Thymus (tissue), 11 donors: Measurements from ENCODE around the gene PLA2G7. TPM values are rescaled to one million over a fixed set of nuclear protein-coding genes. Genes with fewer than 3 reads are reported as not detected.

Experiments
- DNase-seq, 9 donors: peaks; one replicate each; pipeline ENCODE4 v3.0.0-alpha.2; 2013; ENCODE audit warnings: low spot score in 9 of 9, low read depth in 6 of 9, missing footprints in 1 of 9
- H3K27ac ChIP-seq, 2 donors: one replicate each; pipeline ENCODE4 v1.5.1; 2013; ENCODE audit warnings: control low read depth in 1 of 2, low read depth in 1 of 2, low read length in 1 of 2, mild to moderate bottlenecking in 1 of 2, moderate library complexity in 1 of 2
- H3K27me3 ChIP-seq, 2 donors: one replicate each; pipeline ENCODE4 v1.5.1; 2013; ENCODE audit warnings: low read length in 1 of 2; ENCODE audit not compliant: control insufficient read depth in 2 of 2, insufficient read depth in 1 of 2
- H3K36me3 ChIP-seq, 2 donors: one replicate each; pipeline ENCODE4 v1.5.1; 2013; ENCODE audit warnings: low read length in 1 of 2, mild to moderate bottlenecking in 1 of 2, moderate library complexity in 1 of 2; ENCODE audit not compliant: control insufficient read depth in 2 of 2, insufficient read depth in 2 of 2
- H3K4me1 ChIP-seq, 2 donors: one replicate each; pipeline ENCODE4 v1.5.1; 2013; ENCODE audit warnings: low read length in 2 of 2; ENCODE audit not compliant: control insufficient read depth in 2 of 2, insufficient read depth in 2 of 2
- H3K4me3 ChIP-seq, 2 donors: one replicate each; pipeline ENCODE4 v1.5.1; 2013; ENCODE audit warnings: low read length in 2 of 2, control low read depth in 1 of 2, mild to moderate bottlenecking in 1 of 2
- H3K9me3 ChIP-seq, 2 donors: one replicate each; pipeline ENCODE4 v1.5.1; 2013; ENCODE audit warnings: low read length in 1 of 2, mild to moderate bottlenecking in 1 of 2; ENCODE audit not compliant: control insufficient read depth in 2 of 2, insufficient read depth in 1 of 2
- WGBS: extraction: QIAGEN DNeasy Blood & Tissue Kit; methylation state at CpG from one replicate; pipeline ENCODE4 v1.1.7; 2013; 5-methylcytosine and 5-hydroxymethylcytosine counted together
- polyA plus RNA-seq: library from polyadenylated mRNA; stranded (reverse); fragments of 200-250 nt; gene quantifications from one replicate; pipeline ENCODE4 v1.2.3, GENCODE V29; 2013
- total RNA-seq: library from RNA; stranded (reverse); fragments of 120-200 nt; gene quantifications from one replicate; pipeline ENCODE4 v1.2.4, GENCODE V29; 2013
- donor health status: healthy.

Gene PLA2G7
- total and polyA plus RNA-seq, 2 donors: 9.3 to 26.1 TPM

- DNase-seq: no peak
- 98% methylated on average over 1 of the region's 1 CpG for WGBS
- Histone ChIP-seq H3K27ac (no peak overlapping the region), H3K4me3 (no peak overlapping the region), H3K36me3 (no peaks in the 10 kb centered on the region), H3K27me3 (no peaks in the 10 kb centered on the region), H3K9me3 (no peaks in the 10 kb centered on the region), H3K4me1 (no peaks in the 10 kb centered on the region)
These were observed 23.7 kb downstream of the PLA2G7 start for GRCh38 chr6:46711491-46711890.

GRCh38 chr6:46706464-46706863, 28.7 kb downstream of the PLA2G7 start:
- WGBS: 87% methylated on average over 2 of the region's 2 CpGs
- no peaks in the 10 kb centered on the region for H3K27me3 ChIP-seq
- H3K27ac ChIP-seq: no peak overlapping the region
- H3K4me3 ChIP-seq: no peak overlapping the region
- H3K36me3 ChIP-seq: no peaks in the 10 kb centered on the region
- no peak for DNase-seq
- no peaks in the 10 kb centered on the region for H3K9me3 ChIP-seq
- no peaks in the 10 kb centered on the region for H3K4me1 ChIP-seq

GRCh38 chr6:46704562-46704961, 30.6 kb downstream of the PLA2G7 start:
- WGBS: 5% methylated on average over 3 of the region's 3 CpGs
- no peak overlapping the region for H3K4me3 ChIP-seq
- no peaks in the 10 kb centered on the region for H3K4me1 ChIP-seq
- DNase-seq: peak in 3 of 9 donors; percentile 0 to 15 (median 0)
- no peaks in the 10 kb centered on the region for H3K36me3 ChIP-seq
- no peaks in the 10 kb centered on the region for H3K9me3 ChIP-seq
- H3K27ac ChIP-seq: no peak overlapping the region
- H3K27me3 ChIP-seq: no peaks in the 10 kb centered on the region

- no peak for DNase-seq
- no peak overlapping the region for H3K27ac ChIP-seq
- H3K9me3 ChIP-seq: no peaks in the 10 kb centered on the region
- H3K4me1 ChIP-seq: no peaks in the 10 kb centered on the region
- no peaks in the 10 kb centered on the region for H3K27me3 ChIP-seq
- H3K4me3 ChIP-seq: no peak overlapping the region
- H3K36me3 ChIP-seq: no peaks in the 10 kb centered on the region
- WGBS: 86% methylated on average over 1 of the region's 1 CpG
These were observed 35.2 kb downstream of the PLA2G7 start for GRCh38 chr6:46699970-46700369.

- no peaks in the 10 kb centered on the region for H3K27me3 ChIP-seq
- H3K27ac ChIP-seq: no peak overlapping the region
- DNase-seq: no peak
- WGBS: 87% methylated on average over 1 of the region's 1 CpG
- no peaks in the 10 kb centered on the region for H3K36me3 ChIP-seq
- no peak overlapping the region for H3K4me3 ChIP-seq
- H3K4me1 ChIP-seq: no peaks in the 10 kb centered on the region
- peaks cover 0 to 9% of the 10 kb centered on the region in 2 donors for H3K9me3 ChIP-seq
These were observed 44.2 kb downstream of the PLA2G7 start for GRCh38 chr6:46690911-46691451.

GRCh38 chr6:46690141-46690755, 44.9 kb downstream of the PLA2G7 start:
- 96% methylated on average over 2 of the region's 2 CpGs for WGBS
- no peak overlapping the region for H3K4me3 ChIP-seq
- H3K36me3 ChIP-seq: no peaks in the 10 kb centered on the region
- no peak for DNase-seq
- H3K27me3 ChIP-seq: no peaks in the 10 kb centered on the region
- H3K9me3 ChIP-seq: peaks cover 0 to 9% of the 10 kb centered on the region in 2 donors
- H3K27ac ChIP-seq: no peak overlapping the region
- H3K4me1 ChIP-seq: no peaks in the 10 kb centered on the region

GRCh38 chr6:46689657-46690056, 45.5 kb downstream of the PLA2G7 start:
- WGBS: 95% methylated on average over 3 of the region's 3 CpGs
- Histone ChIP-seq H3K27me3 (no peaks in the 10 kb centered on the region), H3K4me3 (no peak overlapping the region), H3K36me3 (no peaks in the 10 kb centered on the region), H3K4me1 (no peaks in the 10 kb centered on the region), H3K9me3 (peaks cover 0 to 9% of the 10 kb centered on the region in 2 donors), H3K27ac (no peak overlapping the region)
- no peak for DNase-seq

- no peaks in the 10 kb centered on the region for H3K27me3 ChIP-seq
- DNase-seq: no peak
- 97% methylated on average over 13 of the region's 13 CpGs for WGBS
- H3K4me3 ChIP-seq: no peak overlapping the region
- H3K27ac ChIP-seq: no peak overlapping the region
- H3K9me3 ChIP-seq: peaks cover 0 to 9% of the 10 kb centered on the region in 2 donors
- no peaks in the 10 kb centered on the region for H3K4me1 ChIP-seq
- H3K36me3 ChIP-seq: no peaks in the 10 kb centered on the region
These were observed 46.2 kb downstream of the PLA2G7 start for GRCh38 chr6:46688966-46689335.

- WGBS: 96% methylated on average over 85 of the region's 85 CpGs
- no peak for DNase-seq
- peaks cover 0 to 9% of the 10 kb centered on the region in 2 donors for H3K9me3 ChIP-seq
- no peak overlapping the region for H3K27ac ChIP-seq
- H3K4me3 ChIP-seq: no peak overlapping the region
- H3K4me1 ChIP-seq: no peaks in the 10 kb centered on the region
- H3K27me3 ChIP-seq: no peaks in the 10 kb centered on the region
- H3K36me3 ChIP-seq: no peaks in the 10 kb centered on the region
These were observed 46.8 kb downstream of the PLA2G7 start for GRCh38 chr6:46688117-46688965.
